ENCODE measurements around the gene SLC45A2.
"Not testable (repeated sequence)": the region's sequence is repeated elsewhere in the genome, so short reads cannot be mapped to it uniquely, and the experiment has no call there.

Gene SLC45A2

DNA sequence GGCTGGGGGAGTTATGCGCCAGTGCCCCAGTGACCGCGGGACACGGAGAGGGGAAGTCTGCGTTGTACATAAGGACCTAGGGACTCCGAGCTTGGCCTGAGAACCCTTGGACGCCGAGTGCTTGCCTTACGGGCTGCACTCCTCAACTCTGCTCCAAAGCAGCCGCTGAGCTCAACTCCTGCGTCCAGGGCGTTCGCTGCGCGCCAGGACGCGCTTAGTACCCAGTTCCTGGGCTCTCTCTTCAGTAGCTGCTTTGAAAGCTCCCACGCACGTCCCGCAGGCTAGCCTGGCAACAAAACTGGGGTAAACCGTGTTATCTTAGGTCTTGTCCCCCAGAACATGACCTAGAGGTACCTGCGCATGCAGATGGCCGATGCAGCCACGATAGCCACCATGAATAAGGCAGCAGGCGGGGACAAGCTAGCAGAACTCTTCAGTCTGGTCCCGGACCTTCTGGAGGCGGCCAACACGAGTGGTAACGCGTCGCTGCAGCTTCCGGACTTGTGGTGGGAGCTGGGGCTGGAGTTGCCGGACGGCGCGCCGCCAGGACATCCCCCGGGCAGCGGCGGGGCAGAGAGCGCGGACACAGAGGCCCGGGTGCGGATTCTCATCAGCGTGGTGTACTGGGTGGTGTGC lies 48.0 kb downstream of the SLC45A2 start, which contains the start of gene RXFP3:
Gene RXFP3, plus strand, starts transcription at position 6 of the 636 bp plus-strand sequence. Its CDS starts 355 bp downstream, at position 361.
- DNase-seq: no peak
- in situ Hi-C loops (cut with MboI; ENCODE audit: low pct_unique_long_range_greater_than_20kb, low sequenced_read_pairs): no loop called here

DNA sequence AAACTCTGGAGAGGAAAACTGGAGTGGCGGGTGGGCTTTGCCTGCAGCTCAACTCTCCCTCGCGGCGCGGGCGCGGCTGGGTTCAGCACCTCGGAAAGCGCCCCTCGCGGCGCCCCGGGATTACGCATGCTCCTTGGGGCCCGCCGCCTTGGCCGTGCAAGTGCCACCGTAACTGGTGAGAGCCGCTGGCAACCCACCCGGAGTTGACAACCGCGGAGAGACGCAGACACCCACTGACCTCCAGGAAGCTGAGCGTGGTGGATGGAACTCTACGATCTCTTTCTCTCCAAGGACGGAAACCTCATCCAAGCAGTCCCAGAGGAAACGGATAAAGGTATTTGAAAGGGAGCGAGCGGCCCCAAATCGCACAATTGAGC lies 48.5 kb downstream of the SLC45A2 start:
- DNase-seq: peak; percentile 27
- in situ Hi-C loops (cut with MboI; ENCODE audit: low pct_unique_long_range_greater_than_20kb, low sequenced_read_pairs): no loop called here

GRCh38 chr5:33934176-33934575 lies 50.3 kb downstream of the SLC45A2 start:
- in situ Hi-C loops (cut with MboI; ENCODE audit: low pct_unique_long_range_greater_than_20kb, low sequenced_read_pairs): no loop called here
- no peak for DNase-seq

GRCh38 chr5:33933723-33934169 lies 50.7 kb downstream of the SLC45A2 start:
- no peak for DNase-seq
- in situ Hi-C loops (cut with MboI; ENCODE audit: low pct_unique_long_range_greater_than_20kb, low sequenced_read_pairs): no loop called here

- no peak for DNase-seq
- in situ Hi-C loops (cut with MboI; ENCODE audit: low pct_unique_long_range_greater_than_20kb, low sequenced_read_pairs): no loop called here
Measured at GRCh38 chr5:33931136-33931535, 53.4 kb downstream of the SLC45A2 start.

DNA sequence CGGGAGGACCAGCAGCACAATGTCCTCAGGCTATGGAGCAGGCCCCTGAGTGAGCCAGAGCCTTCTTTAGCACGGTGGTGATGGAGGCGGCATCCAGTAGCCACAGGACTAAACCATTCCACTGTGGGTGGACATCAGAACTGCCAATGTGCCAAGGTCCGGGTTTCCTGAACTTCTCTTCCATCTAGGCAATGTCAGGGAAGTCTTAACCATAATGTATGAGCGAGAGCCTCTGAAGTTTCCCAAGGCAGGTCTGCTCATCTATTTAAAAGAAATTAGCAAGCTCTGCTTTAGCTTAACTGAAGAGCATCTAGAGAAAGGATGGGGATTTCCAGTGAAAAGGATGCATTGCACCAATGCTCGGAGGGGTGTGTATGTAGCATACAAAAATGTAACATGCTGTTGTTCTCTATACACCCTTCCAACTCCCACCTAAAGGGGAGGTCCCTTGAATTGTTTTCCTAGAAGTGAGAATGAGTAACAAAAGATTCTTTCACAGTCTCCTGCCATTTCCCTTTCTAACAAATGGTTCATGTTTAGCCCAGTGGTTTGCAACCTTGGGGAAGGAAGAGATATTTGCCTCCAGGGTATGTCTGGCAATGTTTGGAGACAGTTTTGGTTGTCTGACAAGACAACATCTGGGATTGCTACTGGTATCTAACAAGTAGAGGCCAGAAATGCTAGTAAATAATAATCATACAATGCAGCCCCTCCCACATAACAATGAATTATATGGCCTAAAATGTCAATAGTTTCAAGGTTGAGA lies 54.4 kb downstream of the SLC45A2 start:
- in situ Hi-C loops (cut with MboI; ENCODE audit: low pct_unique_long_range_greater_than_20kb, low sequenced_read_pairs): no loop called here
- no peak for DNase-seq

DNA sequence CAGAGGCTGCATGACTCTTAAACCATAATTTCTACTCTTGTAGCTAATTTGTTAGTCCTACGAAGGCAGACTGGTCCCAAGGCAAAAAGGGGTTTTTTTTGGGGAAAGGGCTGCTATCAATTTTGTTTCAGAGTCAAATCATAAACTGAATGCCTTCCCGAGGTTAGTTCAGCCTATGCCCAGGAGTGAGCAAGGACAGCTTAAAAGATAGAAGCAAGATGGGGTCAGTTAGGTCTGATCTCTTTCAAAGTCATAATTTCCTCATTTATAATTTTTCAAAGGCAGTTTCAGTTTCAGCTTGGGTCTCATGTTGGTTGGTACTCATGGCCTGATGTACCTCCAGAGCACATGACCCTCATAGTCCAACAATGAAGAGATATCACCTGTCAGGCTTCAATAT lies 56.2 kb downstream of the SLC45A2 start:
- in situ Hi-C loops (cut with MboI; ENCODE audit: low pct_unique_long_range_greater_than_20kb, low sequenced_read_pairs): no loop called here
- DNase-seq: no peak

GRCh38 chr5:33927685-33928084 lies 56.8 kb downstream of the SLC45A2 start:
- no peak for DNase-seq
- in situ Hi-C loops (cut with MboI; ENCODE audit: low pct_unique_long_range_greater_than_20kb, low sequenced_read_pairs): no loop called here

DNA sequence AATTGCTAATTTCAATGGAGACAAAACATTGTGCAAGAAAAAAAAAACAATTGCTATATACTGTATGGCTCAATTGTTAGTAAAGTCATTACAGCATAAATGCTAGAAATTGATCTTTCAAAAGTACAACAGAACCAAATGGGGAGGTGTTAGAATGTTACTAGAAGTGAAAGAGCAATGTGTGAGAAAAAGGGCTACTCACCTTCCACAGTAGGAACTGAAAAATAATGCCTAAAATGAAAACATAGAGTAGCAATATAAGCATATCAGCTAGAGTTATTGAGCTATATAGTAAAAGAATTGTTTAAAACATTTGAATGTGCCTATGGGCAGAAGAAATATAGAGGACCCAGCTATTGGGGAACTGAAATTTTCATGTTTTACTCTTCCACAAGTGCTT lies 59.2 kb downstream of the SLC45A2 start:
- DNase-seq: no peak
- in situ Hi-C loops (cut with MboI; ENCODE audit: low pct_unique_long_range_greater_than_20kb, low sequenced_read_pairs): no loop called here

- DNase-seq: no peak
- in situ Hi-C loops (cut with MboI; ENCODE audit: low pct_unique_long_range_greater_than_20kb, low sequenced_read_pairs): no loop called here
Measured at GRCh38 chr5:33921002-33921401, 63.5 kb downstream of the SLC45A2 start.

DNA sequence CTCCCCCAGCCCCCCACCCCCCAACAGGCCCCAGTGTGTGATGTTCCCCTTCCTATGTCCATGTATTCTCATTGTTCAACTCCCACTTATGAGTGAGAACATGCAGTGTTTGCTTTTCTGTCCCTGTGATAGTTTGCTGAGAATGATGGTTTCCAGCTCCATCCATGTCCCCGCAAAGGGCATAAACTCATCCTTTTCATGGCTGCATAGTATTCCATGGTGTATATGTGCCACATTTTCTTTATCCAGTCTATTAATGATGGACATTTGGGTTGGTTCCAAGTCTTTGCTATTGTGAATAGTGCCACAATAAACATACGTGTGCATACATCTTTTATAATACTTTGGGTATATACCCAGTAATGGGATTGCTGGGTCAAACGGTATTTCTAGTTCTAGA lies 69.6 kb downstream of the SLC45A2 start:
- DNase-seq; in situ Hi-C loops (cut with MboI; ENCODE audit: low pct_unique_long_range_greater_than_20kb, low sequenced_read_pairs): not testable (repeated sequence)

DNA sequence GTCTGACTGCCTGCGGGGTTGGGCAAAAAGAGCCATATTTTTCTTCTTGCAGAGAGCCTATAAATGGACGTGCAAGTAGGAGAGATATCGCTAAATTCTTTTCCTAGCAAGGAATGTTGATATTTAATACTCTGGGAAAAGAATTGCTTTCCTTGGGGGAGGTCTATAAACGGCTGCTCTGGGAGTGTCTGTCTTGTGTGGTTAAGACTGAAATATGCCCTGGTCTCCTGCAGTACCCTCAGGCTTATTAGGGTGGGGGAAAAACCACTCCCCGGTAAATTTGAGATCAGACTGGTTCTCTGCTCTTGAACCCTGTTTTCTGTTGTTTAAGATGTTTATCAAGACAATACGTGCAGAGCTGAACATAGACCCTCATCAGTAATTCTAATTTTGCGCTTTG lies 78.2 kb downstream of the SLC45A2 start:
- in situ Hi-C loops (cut with MboI; ENCODE audit: low pct_unique_long_range_greater_than_20kb, low sequenced_read_pairs): not testable (repeated sequence)
- peak; percentile 9 for DNase-seq

- no peak for DNase-seq
- in situ Hi-C loops (cut with MboI; ENCODE audit: low pct_unique_long_range_greater_than_20kb, low sequenced_read_pairs): no loop called here
Measured at GRCh38 chr5:33905381-33905780, 79.1 kb downstream of the SLC45A2 start.

- in situ Hi-C loops (cut with MboI; ENCODE audit: low pct_unique_long_range_greater_than_20kb, low sequenced_read_pairs): no loop called here
- DNase-seq: no peak
Measured at GRCh38 chr5:33903118-33903517, 81.4 kb downstream of the SLC45A2 start.

GRCh38 chr5:33901156-33901555 lies 83.3 kb downstream of the SLC45A2 start:
- in situ Hi-C loops (cut with MboI; ENCODE audit: low pct_unique_long_range_greater_than_20kb, low sequenced_read_pairs): no loop called here
- DNase-seq: no peak

Measured in KBM-7 (cell line).